ENCODE data around the gene FCAMR. TPM values are rescaled to one million over a fixed set of nuclear protein-coding genes. Genes with fewer than 3 reads are reported as not detected.

Gene FCAMR, protein sequence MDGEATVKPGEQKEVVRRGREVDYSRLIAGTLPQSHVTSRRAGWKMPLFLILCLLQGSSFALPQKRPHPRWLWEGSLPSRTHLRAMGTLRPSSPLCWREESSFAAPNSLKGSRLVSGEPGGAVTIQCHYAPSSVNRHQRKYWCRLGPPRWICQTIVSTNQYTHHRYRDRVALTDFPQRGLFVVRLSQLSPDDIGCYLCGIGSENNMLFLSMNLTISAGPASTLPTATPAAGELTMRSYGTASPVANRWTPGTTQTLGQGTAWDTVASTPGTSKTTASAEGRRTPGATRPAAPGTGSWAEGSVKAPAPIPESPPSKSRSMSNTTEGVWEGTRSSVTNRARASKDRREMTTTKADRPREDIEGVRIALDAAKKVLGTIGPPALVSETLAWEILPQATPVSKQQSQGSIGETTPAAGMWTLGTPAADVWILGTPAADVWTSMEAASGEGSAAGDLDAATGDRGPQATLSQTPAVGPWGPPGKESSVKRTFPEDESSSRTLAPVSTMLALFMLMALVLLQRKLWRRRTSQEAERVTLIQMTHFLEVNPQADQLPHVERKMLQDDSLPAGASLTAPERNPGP
- total RNA-seq (2014; rRNA removed; shearing (Covaris generic)) = not detected in 2 replicates

DNA sequence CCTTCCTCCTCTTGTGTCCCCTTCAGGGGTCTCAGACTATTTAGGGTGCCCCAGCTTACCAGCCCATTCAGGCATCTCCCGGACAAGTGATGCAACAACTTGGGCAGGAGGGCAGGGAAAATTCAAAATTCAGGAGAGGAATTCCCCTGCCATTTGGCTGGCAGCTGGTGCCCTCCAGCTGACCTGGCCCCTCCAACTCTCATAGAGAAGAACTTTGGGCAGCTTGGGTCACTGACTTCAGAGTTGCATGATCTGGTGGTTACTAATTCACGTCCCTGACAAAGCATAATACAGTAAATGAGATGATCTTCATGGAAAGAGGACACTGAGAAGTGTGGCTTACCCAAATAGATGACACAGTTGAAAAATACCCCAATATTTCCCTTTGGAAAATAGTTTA is at the start of gene FCAMR:
TSS of gene FCAMR (minus strand) at position 15 of the 400 bp plus-strand sequence. CDS start 335 bp downstream, outside the sequence.
- no peak for DNase-seq (ENCODE audit: low read depth)

DNA sequence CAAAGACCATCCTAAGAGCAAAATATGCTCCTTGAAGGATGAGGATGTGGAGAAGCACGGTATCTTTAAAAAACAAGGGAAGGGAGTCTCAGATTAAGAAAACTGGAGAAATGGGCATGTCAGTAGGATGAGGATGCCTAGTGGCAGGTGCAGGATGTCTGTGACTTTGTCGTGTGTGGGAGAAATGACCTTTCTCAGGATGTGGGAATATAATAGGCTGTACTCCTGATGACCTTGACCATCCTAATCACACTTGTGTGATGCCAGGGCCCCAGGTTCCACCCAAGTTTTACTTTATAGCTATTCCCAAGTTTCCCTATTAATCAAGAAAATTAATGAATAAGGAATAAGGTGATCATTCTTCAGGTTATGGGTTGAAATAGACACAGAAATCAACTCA is 49.4 kb upstream of the FCAMR start:
- DNase-seq (ENCODE audit: low read depth) = no peak

DNA sequence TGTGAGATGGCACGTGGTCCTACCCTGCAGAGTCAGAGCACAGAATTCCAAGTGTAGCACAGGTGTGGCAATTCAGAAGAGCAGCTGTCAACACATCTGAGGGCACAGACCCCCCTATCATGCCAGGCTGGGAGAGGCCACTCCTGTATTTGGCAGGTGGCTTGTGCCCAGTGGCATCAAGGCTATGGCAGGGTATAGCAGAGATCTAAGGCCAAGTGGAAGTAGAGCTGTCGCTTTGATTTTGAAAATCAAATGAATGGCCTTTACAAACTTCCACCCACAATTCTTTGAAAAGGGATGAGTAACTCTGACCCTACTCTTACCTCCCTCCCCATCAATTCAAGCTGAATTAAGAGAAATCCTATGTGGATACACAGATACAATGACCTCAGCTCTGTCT is 48.9 kb upstream of the FCAMR start:
- DNase-seq (ENCODE audit: low read depth) = no peak

DNA sequence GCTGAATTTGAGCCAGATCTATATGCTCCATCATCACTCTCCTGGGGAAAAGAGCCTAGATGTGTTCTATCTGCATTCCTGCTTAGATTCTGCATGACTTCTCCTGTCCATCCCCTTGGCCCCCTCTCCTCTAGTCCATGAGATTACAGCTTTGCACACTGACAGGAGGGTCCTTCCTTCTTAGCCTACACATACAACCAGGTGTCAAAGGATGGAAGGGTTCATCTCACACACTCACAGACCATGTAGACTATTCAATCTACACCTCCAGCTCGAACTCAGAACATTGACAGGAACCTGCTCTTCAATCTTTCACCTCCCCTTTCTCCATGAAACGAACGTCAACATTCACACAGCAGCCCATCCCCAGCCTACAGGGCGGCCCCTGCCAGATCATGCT is 48.4 kb upstream of the FCAMR start:
- no peak for DNase-seq (ENCODE audit: low read depth)

DNA sequence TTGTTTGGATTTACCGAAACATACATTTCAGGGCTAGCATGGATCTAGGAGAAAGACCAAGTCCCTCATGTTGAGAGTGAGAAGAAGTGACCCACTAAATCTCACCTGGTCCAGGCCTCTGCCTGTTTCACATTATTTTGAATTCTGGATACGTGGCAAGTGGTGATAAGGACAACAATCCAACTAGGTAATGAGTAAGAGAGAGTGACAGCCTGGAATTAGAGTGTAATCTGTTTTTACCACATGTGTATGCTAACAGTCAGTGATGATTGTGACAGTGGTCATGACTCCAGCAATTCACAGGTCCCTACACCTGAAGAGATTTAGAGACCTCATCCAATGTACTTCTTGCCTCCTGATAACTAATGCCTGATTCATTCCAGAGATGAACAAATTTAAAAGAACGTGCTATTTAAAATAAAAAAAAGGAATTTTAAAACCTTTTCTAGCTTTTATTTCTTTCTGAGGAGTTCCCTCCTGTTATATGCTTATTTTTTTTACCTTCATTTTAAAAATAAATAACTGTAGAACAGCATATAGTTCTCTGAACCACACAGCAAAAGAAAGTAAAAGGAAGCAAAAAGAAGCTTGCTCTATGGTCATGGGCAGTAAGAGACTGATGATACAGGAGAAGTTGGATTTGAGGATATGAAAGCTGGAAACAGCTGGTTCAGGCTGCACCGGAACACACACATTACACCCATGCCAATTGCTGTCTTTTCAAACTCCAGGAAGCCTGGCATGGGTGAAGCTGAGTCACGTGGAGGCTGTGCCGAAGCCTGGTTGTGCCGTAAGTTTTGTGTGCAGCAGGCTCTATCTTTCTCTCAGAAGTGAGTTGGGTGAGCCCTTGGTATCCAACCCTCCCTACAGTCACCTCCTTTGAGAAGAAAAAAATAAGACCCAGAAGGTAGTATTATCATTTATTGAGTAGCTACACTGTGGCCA is 47.6 kb upstream of the FCAMR start:
- DNase-seq (ENCODE audit: low read depth) = no peak

DNA sequence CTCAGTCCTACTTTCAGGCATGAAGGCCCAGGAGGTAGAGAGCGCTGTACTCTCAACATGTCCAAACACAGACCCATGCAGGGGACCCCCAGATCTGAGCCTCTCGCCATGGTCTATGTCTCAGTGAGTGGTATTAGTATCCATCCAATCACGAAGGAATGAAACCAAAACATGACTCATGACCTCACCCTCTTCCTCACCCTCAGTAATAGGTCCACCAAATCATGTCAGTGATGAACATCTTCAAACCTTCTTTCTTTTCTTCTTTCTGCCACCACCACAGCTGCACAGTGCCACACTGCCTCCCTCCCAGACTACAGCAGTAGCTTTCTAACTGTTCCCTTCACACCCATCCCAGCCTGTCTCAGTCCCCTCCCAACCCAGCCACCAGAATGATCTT is 45.5 kb upstream of the FCAMR start:
- DNase-seq (ENCODE audit: low read depth) = no peak

DNA sequence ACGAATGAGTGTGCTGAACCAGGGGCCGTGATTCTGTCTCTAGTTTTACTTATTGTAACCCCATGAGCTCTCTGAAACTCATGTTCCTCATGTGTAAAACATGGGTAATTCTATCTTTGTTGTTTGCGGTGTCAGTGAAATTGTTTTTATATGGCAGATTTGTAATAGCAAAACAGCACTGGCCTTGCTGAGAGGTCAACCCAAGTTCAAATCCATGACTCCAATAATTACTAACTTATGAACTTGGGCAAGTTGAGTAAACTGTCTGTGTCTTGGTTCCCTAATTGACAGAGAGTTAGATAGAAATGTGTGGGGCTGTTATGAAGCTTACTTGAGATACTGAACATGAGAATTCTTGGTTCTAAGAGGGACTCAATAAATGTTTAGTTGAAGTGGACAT is 44.5 kb upstream of the FCAMR start:
- no peak for DNase-seq (ENCODE audit: low read depth)

DNA sequence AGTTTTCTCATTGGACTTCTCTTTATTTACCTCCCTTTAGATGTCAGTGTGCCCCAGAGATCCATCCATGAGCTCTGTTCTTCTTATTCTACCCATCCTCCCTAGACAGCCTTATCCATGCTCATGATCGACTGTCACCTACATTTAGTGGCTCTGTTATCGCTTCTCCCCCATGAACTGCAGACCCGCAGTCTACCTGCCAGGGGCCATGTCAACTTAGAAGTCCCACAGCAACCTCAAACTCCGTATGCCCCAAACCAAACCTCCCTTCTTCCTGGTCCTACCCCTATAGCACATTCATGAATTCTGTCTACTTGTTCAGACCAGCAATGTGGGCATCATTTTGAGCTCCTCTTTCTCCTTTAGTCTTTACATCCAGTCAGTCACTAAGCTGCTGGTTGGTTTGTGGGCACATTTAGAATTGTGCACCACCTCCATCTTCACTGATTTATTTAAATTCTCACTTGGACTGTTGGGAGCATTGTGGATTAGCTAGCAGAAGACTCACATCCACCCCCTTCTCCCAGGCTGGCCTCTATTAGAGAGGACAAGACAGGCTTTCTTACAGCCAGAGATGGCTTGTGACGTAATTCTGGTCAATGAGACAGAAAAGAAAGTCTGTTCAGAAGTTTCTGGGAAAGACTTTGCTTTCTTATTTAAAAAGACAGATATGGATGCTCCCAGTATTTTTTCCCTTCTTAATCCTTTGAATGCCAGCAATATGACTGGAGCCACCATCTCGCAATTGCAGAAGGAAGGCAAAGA is 43.2 kb upstream of the FCAMR start:
- DNase-seq (ENCODE audit: low read depth) = no peak

DNA sequence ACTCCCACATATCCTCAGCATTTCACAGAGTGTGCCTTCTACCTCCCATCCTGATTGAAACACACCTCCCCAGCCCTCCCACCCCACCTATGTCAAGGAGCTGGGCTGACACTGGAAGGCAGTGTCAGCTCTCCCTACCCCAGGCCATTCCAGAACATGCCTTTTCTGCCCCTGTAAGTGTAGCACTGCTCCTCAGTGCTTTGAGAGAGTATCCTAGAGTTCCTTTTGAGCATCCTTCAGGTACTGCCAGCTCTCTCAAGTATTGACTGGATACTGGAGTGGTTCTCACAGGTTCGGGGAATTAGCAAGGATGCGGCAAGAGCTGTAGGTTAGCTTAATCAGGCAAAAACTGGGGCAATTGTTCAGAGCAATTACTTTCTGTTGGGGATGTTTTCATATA is 40.5 kb upstream of the FCAMR start:
- no peak for DNase-seq (ENCODE audit: low read depth)

DNA sequence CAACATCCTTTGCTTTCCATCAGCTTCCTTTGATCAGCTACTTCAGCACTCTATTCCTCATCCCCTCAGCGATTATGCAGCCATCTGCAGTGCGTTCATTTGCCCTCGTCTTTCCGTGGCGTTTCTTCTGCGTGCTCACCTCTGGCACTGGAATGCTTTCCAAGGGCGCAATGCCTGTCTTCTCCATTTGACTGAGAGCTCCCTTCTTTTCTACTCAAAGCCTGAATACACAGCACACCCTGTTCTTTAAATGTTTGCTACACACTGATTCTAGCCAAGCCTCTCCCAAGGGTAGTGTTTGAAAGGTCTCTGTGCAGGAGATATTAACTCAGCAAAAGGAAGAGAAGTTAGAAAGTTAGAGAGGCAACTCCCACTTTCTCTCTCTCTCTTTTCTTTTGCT is 39.7 kb upstream of the FCAMR start:
- DNase-seq (ENCODE audit: low read depth) = no peak

DNA sequence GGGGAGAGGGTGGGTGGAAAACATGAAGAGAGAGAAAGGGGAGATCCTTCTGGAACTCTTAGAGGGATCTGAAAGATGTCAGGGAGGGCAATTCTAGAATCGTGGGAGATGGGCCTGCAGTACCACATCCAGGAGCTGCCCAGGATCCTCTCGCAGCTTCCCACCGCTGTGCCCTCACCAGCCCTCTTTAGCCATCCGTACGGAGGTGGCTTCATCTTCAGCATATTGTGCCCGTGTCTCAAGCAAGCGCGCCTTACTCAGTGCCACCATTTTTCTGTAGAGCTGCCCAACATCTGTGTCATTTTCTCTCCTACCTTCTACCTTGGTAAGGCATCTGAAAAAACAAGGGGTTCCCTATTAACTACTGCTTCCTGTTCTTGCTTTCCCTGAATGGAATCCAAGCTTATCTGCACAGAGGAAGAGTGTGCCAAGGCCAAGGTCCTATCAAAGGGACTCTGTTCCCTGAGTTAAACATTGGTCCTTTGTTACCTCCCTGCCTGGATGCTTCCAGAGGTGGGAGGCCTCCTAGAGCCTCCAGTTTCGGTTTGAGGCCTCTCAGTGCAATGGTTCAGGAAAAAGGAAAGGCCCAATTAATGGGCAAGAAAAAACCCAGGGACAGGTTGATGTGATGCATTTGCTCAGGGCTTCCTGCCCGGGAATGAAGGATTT is 39.1 kb upstream of the FCAMR start:
- peak; percentile 15 for DNase-seq (ENCODE audit: low read depth)

DNA sequence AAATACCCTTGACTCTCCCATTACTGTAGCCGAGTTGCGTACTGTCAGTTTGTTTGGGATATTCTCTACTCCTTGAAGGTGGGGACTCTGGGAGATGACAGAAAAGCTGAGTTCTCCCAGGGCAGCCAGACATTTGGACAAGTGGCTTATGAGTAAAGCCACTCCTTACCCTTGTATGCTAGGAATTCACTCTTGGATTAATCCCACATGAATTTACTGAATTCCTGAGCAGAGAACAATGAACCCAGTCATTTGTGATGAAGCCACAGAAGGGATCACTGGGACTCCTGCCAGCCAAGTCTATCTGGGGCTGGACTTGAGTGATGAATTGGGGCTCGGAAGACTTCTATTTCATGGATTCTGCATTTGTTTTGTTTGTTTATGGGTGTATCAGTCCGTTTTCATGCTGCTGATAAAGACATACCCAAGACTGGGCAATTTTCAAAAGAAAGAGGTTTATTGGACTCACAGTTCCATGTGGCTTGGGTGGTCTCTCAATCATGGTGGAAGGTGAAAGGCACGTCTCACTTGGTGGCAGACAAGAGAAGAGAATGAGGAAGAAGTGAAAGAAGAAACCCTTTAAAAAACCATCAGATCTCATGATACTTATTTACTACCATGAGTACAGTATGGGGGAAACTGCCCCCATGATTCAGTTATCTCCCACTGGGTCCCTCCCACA is 37.2 kb upstream of the FCAMR start:
- peak; percentile 95 for DNase-seq (ENCODE audit: low read depth)

DNA sequence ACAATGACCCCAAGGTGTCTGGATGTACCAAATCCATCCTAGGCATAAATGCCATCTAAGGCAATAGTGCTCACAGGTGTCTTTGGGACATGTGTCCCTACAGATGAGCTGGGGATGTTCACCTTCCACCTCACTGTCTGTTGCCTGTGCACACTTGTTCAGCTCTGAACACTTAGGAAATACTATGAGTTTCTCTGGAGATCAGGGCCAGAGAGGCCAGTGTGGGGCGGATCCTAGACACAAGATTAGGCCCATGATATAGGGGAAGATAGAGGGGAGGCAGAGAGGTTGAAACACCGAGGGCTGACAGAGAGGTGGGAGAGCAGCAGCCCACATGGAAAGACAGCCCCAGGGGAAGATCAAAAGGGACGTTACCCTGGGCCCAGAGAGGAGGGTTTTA is 36.7 kb upstream of the FCAMR start:
- no peak for DNase-seq (ENCODE audit: low read depth)

DNA sequence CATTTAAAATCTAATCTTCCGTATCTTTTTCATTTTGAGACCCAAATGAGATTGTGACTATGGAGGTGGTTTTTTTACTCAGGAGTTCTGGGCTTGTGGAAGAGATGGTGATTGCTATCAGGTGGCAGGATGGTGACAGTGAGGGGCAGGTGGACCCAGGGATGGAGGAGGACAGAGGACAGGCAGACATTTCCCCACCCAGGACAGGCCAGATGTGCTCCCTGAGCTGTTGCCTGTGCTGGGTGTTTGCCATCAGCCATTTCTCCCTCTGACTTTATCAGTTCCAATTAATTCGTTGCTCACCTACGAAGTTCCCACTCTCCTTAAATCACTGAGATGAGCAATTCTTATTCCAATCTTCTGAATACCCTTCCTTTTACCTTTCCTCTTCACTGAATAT is 35.8 kb upstream of the FCAMR start:
- no peak for DNase-seq (ENCODE audit: low read depth)

DNA sequence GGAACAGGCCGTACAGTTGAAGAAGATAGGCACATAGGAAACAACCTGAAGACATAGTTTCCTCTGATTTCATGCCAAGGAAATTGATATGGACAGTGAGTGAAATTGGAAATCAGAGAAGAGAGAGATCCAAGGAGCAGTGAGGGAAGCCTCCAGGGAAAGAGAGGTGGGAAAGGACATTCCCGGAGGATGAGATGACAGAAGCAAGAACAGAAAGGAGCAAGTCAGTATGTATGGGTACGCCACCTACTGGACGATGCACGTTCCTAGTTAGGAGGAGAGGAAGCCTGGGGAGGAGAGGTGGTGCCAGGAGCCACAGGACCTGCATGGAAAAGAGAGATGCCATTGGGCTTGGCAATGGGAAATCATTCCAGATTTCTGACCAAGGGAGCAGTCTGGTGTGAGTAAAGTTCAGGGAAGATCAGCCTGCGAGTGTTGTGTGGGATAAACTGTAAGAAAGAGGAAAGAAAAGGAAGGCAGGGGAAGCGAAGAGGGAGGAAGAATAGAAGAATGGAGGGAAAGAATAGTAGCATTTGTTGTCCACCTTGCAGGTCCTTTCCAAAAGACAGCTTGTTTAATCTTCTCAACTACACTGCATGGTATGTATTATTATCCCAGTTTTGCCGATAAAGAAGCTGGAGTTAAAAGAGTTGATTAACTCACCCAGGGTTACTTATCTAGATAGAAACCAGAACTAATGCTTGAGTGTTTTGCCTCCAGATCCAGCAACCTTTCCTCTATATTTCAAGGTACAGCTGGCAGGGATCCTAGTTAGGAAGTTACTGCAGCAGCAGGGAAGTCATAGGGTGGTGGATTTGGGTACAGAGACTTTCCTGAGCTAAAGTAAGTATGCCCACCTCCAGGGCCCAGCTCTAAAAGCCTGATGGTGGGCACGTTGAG is 34.9 kb upstream of the FCAMR start:
- DNase-seq (ENCODE audit: low read depth) = peak; percentile 73

DNA sequence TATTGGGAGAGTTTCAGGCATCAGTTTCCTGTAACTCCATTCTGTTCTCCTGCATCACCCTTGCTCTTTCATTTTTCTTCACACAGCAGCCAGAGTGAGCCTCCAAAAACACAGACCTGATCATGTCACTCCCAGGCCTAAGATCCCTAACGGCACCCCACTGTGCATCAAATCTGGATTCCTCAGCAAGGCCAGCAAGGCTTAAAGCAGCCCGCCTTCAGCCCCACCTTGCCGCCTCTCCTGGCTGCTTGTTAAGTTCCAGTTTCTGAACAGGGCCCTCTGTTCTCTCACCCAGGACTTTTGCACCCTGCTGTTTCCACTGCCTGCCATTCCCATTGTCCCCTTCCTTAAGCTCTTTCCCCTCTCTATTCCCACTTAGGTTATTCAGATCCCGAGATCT is 33.0 kb upstream of the FCAMR start:
- DNase-seq (ENCODE audit: low read depth) = no peak

DNA sequence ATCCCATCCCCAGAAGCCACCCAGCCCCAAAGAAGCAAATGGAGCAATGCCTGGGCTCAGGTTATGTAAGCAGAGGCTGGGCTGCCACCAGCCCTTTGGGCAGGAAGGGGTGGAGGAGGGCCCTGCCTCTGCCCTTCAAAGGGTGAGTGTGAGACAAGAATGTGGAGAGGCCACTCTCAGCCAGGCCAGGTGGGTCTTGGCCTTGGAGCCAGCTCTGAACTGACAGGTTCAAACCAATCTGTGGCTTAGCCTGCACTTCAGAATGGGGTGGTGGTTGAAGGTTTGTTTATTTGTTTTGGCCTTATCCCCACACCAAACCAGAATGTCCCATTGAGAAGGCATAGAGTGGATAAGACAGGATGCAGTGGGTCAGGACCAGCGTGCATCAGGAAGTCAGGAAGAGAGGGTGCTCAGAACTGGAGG is 32.5 kb upstream of the FCAMR start:
- peak; percentile 46 for DNase-seq (ENCODE audit: low read depth)

DNA sequence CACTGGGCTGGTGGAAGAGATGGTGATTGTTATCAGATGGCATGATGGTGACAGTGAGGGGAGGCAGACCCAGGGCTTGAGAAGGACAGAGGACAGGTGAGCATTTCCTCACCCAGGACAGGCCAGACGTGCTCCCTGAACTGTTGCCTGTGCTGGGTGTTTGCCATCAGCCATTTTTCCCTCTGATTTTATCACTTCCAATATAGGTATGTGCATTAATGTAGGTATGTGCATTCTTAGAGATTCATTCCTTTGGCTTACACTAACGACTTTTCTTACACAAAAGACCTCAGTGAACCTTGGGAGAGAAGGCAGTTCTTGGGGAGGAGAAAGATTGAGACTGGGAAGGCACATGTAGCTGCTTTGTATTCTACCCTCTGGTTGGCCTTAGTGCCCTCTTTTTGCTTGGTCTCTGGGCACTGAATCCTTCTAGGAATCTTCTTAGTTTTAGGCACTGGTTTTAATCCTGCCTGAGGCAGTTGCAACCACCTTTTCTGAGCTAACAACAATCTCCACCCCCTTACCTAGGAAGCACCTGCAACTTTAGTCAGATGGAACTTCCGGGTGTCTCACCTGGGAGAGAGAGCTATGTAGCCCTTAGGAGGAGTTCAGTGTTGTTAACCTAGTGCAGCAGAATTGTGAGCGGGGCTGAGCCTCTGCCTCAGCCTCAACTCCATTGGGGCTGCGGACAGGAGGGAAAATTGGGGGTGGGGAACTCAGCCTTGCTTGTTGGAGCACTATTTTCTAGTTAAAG is 31.4 kb upstream of the FCAMR start:
- no peak for DNase-seq (ENCODE audit: low read depth)

All from RPMI7951 (cell line).